ENCODE data around the gene ANAPC2.

The ANAPC2 gene

DNA sequence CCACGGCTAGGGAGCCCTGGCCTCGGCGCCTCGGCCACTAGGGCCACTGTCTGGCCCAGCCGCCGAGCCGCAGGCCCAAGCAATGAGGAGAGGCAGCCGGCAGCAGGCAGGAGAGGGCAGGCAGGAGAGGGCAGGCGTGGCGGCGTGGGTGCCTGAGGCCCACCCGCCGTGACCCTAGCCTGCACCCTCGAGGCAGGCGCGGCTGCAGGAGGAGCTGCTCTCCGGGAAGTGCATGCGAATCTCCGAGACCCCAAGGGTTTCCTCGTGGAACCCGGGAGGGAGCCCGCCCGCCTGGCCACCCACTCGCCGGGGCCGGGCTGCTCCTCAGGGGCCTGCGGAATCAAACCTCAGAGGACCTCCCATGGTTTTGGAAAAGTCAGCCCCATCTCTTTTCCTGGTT, 40.1 kb downstream of the ANAPC2 start:
- no peak overlapping the region for H3K4me3 ChIP-seq (replicated peaks in 1 of 2; ENCODE audit: low read depth in 2 of 2, low read length in 2 of 2)
- DNase-seq (ENCODE audit: low read depth in 2 of 2) = no peak
- TF ChIP-seq, protein P1, sequence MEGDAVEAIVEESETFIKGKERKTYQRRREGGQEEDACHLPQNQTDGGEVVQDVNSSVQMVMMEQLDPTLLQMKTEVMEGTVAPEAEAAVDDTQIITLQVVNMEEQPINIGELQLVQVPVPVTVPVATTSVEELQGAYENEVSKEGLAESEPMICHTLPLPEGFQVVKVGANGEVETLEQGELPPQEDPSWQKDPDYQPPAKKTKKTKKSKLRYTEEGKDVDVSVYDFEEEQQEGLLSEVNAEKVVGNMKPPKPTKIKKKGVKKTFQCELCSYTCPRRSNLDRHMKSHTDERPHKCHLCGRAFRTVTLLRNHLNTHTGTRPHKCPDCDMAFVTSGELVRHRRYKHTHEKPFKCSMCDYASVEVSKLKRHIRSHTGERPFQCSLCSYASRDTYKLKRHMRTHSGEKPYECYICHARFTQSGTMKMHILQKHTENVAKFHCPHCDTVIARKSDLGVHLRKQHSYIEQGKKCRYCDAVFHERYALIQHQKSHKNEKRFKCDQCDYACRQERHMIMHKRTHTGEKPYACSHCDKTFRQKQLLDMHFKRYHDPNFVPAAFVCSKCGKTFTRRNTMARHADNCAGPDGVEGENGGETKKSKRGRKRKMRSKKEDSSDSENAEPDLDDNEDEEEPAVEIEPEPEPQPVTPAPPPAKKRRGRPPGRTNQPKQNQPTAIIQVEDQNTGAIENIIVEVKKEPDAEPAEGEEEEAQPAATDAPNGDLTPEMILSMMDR (IDR thresholded peaks at IDR 0.05; ENCODE audit: low read depth, low read length) = no peak

DNA sequence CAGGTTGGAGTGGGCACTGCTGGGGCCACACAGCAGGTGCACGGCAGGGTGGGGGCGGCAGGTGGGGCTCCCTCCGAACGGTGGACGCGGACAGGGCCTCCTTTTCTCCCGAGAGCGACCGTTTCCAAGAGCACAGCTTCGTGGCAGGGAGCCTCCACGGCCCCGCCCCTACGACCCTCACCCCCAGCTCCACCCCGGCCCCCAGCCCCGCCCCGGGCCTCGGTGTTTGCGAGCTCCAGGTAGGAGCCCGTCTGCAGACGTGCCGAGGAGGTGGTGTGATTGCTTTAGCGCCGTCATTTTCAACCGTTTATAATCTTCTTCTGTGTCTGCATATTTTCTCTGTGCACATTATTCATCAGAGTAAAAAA, 40.6 kb downstream of the ANAPC2 start:
- TF ChIP-seq, protein P1 (IDR thresholded peaks at IDR 0.05; ENCODE audit: low read depth, low read length) = no peak
- DNase-seq (ENCODE audit: low read depth in 2 of 2) = no peak
- H3K4me3 ChIP-seq (replicated peaks in 1 of 2; ENCODE audit: low read depth in 2 of 2, low read length in 2 of 2) = no peak overlapping the region

DNA sequence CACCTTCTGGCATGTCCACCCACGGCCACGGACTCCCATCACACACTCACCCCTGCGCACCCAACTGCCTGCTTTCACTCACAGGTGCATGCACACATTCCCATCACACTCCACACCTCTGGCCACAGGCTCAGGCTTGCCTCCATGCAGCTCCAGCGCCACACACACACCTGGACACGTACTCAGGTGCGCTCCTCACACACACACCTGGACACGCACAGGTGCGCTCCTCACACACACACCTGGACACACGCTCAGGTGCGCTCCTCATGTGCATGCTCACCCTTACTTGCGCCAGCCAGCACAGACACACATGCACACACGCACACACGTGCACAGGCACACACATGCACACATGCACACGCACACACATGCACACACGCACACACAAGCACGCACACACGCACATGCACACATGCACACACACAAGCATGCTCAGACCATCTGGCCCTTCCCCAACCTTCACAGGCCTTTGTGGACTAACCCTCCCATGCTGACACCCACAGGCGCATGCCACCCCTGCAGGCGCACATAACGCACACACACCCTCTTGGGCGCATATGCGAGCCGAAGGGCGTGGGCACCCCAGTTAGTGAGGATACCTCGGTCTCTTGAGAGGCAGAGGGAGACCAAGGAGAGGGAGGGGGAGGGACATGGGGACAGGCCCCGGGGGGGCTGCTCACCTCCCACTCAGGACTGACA, 41.1 kb downstream of the ANAPC2 start:
- no peak for DNase-seq (ENCODE audit: low read depth in 2 of 2)
- no peak overlapping the region for H3K4me3 ChIP-seq (replicated peaks in 1 of 2; ENCODE audit: low read depth in 2 of 2, low read length in 2 of 2)
- TF ChIP-seq, protein P1 (IDR thresholded peaks at IDR 0.05; ENCODE audit: low read depth, low read length) = no peak

DNA sequence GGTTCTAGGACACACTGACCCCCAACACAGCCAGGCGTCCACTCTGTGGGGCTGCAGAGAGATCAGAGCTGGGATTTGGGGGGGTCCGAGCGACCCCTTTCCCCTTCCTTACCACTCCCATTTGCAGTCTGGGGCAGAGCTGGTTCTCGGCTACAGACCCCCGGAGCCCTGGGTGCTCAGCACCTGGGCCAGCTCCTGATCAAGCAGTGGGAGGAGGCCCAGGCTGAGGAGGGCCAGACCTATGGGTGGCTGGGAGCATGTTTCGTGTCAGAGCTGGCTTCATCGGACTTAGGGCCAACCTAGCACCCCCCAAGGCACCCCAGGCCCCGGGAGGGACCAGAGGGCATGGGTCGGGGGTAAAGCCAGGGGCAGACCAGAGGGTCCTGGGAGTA, 41.8 kb downstream of the ANAPC2 start:
- TF ChIP-seq, protein P1 (IDR thresholded peaks at IDR 0.05; ENCODE audit: low read depth, low read length) = no peak
- no peak for DNase-seq (ENCODE audit: low read depth in 2 of 2)
- H3K4me3 ChIP-seq (replicated peaks in 1 of 2; ENCODE audit: low read depth in 2 of 2, low read length in 2 of 2) = no peak overlapping the region

DNA sequence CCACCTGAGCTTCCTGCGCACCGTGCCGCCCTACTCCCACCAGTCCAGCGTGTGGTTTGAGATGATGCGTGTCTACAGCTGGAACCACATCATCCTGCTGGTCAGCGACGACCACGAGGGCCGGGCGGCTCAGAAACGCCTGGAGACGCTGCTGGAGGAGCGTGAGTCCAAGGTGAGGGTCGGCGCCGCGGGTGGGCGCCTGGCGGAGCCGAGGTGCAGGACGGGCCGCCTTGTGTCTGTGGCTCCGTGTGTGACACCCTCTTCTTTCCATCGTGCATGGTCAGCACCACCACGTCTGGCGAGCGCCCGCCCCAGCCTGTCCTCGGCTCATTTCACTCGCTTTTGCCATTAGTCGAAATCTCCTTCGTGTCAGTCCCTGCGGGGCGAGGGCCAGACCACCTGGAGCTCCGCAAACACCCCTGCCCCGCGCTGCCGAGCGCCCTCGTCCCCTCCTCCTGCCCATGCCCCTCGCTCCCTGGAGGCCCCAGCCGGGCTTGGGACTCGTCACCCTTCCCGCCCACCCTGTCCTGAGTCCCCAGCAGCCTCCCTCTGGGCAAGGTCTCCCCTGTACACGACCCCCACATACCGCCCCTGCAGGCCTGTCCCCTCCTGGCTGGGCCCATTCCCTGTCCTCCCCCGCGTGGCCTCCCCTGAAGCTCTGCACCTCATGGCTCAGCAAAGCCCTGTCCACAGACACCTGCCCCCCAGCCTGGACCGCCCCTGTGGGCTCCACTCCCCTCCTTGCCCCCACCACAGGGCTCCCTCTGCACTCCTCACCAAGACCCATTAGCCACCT, 42.4 kb downstream of the ANAPC2 start:
- H3K4me3 ChIP-seq (replicated peaks in 1 of 2; ENCODE audit: low read depth in 2 of 2, low read length in 2 of 2) = no peak overlapping the region
- TF ChIP-seq, protein P1 (IDR thresholded peaks at IDR 0.05; ENCODE audit: low read depth, low read length) = no peak
- no peak for DNase-seq (ENCODE audit: low read depth in 2 of 2)

DNA sequence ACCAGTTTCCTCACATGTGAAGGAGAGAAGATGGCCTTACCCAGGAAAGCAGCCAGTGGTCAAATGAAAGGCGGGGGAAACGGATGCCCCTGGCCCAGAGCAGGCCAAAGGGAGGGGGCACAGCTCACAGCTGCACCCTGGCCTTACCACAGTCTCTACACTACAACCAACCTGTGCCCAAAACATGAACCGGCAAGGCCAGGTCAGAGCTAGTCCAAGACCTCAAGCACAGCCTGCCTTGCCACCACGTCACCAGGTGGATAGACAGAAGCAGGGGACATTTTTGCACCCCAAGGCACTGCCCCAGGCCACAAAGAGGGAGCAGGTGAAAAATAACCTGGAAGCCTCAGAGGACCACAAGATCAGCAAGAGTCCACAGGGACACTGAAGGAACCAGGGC, 44.9 kb downstream of the ANAPC2 start:
- no peak overlapping the region for H3K4me3 ChIP-seq (replicated peaks in 1 of 2; ENCODE audit: low read depth in 2 of 2, low read length in 2 of 2)
- TF ChIP-seq, protein P1 (IDR thresholded peaks at IDR 0.05; ENCODE audit: low read depth, low read length) = no peak
- DNase-seq (ENCODE audit: low read depth in 2 of 2) = no peak

Measured in cardiac fibroblast (primary cell).